Activated gamma-delta T cell (primary cell): ENCODE data around the gene TCEAL8.
"Not testable (repeated sequence)": the region's sequence is repeated elsewhere in the genome, so short reads cannot be mapped to it uniquely, and the experiment has no call there.

Experiments used
- DNase-seq: peaks from one replicate; lab custom pipeline; 2025; lab: John Stamatoyannopoulos, UW
- total RNA-seq, 2 donors: gene quantifications; one replicate each; lab custom pipeline; 2026; lab: John Stamatoyannopoulos, UW

TCEAL8 gene, protein sequence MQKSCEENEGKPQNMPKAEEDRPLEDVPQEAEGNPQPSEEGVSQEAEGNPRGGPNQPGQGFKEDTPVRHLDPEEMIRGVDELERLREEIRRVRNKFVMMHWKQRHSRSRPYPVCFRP
- total RNA-seq, result 21.3 to 27.5 reads per million in 2 donors

DNA sequence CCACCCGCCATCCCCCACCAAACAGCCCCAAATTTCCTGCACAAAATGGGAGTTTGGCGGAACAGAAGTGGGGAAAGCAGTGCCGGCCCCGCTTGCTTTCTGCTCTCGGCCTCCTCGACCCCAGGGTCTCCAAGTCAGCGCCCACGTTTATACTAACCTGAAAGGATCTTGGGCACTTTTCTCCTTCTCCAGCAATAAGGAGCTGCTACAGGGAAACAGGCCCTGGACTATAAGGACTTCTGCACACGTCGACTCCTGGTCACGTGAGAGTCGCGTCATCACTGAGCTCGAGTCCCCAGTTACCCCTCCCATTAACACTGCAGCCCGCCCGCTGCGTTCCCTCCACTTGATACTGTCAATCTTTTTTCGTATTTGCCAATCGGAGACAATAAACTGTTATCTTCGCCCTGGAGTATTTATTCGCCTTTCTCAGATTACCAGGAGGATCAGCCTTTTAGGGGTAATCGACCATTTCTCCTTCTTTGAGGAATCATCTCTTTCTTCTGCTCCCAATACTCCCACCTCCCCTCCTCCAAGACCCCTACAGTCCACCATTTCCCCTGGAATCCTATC lies at the start of gene TCEAL8:
TSS of gene TCEAL8 (minus strand) at position 235 of the 573 bp plus-strand sequence. CDS start 1,176 bp downstream, outside the sequence.
- DNase-seq, result no peak

GRCh38 chrX:103304705-103305104 lies 49.8 kb upstream of the TCEAL8 start:
- no peak for DNase-seq

DNA sequence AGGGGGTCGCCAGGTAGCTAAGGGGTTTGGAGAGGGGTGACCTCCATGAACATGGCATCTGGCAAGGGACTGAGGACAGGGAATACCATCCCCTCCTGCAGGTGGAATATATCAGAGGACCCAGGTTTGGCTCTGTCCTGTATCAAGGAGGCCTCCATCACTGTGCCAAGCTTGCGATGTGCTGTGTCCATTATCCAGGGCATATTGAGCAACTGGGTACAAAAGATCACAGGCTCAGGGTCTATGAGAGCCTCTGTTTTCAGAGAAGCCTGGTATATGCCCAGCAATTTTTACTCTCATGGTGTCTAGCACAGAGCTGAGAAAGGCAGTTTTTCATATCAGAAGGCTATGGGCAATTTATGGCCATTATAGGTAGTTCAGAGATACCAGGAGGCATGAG lies 38.2 kb upstream of the TCEAL8 start:
- DNase-seq, result no peak

DNA sequence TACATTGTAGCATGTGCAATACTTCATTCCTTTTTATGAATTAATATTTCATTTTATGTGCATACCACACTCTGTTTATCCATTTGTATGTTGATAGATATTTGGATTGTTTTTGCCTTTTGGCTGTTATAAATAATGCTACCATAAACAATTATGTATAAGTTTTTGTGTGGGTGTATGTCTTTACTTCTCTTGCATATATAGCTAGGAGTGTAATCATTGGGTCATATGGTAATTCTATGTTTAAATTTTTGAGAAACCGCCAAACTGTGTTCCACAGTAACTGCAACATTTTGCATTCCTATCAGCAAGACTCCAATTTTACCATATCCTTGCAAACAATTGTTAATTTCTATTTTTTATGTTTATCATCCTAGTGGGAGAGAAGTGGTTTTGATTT lies 24.7 kb upstream of the TCEAL8 start:
- no peak for DNase-seq

DNA sequence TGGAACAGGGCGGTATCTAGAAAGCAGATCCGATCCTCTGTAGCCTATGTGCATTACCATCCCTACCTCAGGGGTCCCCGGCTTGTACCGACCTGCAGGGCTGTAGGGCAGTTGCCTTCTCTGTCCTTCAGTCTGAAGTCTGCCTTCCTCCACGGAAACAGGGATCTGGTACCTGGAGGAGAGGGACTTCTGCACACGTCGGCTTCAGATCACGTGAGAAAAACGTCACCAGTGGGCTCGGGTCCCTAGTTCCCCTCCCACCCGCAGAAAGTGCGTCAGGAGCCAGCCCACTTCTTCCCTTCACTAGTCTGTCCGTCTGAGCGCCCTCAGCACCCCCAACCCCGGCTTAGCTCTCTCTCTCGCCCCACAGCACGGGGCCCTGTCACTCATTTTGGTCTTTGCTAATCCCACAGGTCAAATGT lies 21.6 kb upstream of the TCEAL8 start, which contains the start of gene TCEAL5:
TSS of gene TCEAL5 (minus strand) at position 170 of the 422 bp plus-strand sequence. CDS start 2,187 bp downstream, outside the sequence.
- no peak for DNase-seq

- no peak for DNase-seq
Measured at GRCh38 chrX:103275947-103276567, 21.1 kb upstream of the TCEAL8 start.

GRCh38 chrX:103274284-103274683 lies 19.3 kb upstream of the TCEAL8 start:
- DNase-seq, result no peak

GRCh38 chrX:103258275-103258674 lies 3.3 kb upstream of the TCEAL8 start:
- DNase-seq, result no peak

DNA sequence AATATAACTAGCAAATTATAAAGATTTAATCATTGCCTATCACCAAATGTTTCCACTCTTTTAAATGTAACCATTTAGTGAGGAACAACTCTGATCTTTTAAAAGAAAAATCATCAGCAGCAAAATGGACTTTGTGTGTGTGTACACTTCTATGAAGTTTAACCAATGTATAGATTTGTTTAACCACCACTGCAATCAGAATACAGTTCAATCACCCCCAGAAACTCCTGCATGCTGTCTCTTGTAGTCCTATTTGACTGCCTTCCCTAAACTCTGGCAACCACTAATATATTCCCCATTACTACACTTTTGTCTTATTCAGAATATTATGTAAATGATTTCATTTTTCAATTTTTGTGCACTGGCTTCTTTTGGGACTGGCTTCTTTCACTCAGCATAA lies 1.7 kb upstream of the TCEAL8 start:
- DNase-seq, result no peak

DNA sequence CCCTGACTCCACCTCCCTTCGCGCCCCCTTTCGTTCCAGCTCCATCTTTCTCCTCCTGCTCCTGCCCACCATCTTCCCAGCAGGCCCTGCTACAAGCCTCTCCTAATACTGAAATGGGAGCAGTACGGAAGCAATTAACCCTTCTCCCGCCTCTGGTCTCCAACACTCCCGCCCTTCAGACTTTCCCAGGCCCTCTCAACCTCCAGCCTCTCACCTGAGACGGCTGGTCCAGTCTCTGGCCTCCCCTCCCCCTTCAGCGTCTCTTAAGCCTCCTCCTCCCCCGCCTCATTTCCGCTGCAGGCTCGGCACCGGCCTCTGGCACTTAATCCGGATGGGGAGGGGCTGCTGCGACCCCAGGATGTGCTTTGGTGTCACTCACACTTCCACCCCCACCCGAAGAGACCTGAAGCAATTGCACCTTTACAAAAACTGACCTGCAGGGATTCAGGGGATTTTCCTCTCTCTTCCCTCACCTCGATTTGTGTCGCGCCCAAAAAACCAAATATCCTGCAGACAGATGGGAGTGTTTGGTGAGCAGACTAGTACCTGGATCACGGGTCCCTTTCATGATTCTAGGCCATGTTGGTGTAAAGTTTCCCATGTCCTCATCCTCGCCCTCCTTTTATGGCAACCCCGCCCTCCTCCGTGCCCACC lies 657 bp downstream of the TCEAL8 start:
- DNase-seq, result no peak

GRCh38 chrX:103253608-103254007 lies 1.3 kb downstream of the TCEAL8 start:
- DNase-seq, result no peak

DNA sequence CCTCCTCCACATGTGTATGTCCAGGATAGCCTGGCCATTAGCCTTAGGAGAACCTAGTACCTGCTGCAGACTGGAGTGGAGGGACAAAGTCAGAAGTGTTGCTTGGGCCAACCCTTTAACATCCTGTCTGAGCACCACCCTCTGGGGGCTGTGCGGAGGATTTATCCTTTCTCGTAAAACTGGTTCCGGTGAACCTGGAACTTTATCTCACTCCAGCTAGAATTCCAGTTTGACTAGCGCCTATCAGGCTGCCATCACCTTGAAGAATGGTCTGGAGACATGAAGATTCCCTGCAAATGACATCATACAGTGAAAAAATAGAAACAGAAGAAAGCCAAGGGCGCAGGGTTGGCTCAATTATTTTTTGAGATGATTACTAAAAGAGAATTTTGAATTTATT lies 4.0 kb downstream of the TCEAL8 start:
- DNase-seq, result no peak

GRCh38 chrX:103249805-103250204 lies 5.2 kb downstream of the TCEAL8 start:
- no peak for DNase-seq

DNA sequence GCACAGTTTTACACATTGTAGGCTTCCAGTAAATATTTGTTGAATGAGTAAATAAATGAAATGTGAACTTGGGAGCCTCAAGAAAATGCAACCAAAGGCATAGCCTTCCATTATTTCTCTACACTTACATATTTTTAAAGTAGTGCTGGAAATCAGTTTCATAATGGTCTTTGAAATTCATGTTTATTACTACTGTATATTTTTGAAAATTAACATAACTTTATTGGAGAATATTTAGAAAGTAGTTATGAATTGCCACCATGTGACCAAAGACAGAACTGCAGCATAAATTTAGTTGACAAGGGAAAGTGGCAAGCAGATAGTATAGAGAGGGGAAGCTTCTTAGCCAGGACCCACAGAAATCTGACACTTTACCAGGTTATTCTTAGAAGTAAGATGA lies 6.4 kb downstream of the TCEAL8 start:
- DNase-seq, result no peak

GRCh38 chrX:103240155-103240554 lies 14.8 kb downstream of the TCEAL8 start:
- no peak for DNase-seq

DNA sequence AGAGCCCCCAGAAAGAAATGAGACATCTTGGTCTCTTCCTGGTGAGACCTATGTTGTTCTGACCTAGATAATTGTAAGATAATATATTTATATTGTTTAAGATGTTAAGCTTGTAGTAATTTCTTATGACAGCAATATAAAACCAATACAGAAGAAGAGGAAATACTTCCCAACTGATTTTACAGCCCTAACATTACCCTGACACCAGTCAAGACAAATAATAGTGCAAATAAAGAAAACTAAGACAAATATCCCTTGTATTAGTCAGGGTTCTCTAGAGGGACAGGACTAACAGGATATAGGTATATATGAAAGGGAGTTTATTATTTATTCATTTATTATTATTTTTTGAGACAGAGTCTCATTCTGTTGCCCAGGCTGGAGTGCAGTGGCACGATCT lies 18.7 kb downstream of the TCEAL8 start:
- no peak for DNase-seq

DNA sequence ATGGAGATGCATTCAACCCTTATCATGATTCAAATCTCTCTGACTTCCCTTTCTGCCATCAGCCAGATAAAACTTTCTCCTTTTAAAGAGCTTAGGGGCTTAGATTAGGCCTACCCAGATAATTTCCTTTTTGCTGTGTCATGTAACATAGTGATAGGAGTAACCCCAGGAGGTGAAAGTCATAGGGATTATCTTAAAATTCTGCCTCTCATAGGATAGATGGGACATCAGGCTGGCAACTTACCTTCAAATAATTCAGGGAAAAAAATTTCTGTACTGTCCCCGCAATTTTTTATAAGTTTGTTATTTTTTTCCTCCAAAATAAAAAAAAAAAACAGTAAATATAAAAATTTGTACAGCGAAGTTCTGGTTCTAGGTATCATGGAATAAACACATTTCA lies 19.3 kb downstream of the TCEAL8 start:
- not testable (repeated sequence) for DNase-seq

- no peak for DNase-seq
Measured at GRCh38 chrX:103234869-103235268, 20.1 kb downstream of the TCEAL8 start.

DNA sequence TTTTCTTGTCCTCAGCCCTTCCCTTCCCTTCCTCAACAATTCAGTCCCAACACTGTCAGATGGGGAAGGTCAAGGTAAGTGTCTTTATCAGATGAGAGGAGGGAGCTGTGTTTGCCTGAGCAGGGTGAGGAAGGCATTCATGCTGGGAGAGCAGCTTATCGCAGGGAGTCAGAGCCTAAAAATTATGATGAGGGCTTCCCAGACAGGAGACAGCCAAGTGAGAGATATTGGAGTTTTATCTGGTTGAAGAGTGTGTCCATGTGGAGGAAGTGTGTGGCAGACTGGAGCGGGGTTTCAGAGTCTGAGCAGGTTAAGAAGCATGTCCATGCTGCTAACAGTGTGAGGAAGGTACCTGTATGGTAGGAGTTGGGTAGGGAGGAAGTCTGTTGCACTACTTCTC lies 21.7 kb downstream of the TCEAL8 start:
- DNase-seq, result no peak

GRCh38 chrX:103225918-103226317 lies 29.0 kb downstream of the TCEAL8 start:
- not testable (repeated sequence) for DNase-seq

DNA sequence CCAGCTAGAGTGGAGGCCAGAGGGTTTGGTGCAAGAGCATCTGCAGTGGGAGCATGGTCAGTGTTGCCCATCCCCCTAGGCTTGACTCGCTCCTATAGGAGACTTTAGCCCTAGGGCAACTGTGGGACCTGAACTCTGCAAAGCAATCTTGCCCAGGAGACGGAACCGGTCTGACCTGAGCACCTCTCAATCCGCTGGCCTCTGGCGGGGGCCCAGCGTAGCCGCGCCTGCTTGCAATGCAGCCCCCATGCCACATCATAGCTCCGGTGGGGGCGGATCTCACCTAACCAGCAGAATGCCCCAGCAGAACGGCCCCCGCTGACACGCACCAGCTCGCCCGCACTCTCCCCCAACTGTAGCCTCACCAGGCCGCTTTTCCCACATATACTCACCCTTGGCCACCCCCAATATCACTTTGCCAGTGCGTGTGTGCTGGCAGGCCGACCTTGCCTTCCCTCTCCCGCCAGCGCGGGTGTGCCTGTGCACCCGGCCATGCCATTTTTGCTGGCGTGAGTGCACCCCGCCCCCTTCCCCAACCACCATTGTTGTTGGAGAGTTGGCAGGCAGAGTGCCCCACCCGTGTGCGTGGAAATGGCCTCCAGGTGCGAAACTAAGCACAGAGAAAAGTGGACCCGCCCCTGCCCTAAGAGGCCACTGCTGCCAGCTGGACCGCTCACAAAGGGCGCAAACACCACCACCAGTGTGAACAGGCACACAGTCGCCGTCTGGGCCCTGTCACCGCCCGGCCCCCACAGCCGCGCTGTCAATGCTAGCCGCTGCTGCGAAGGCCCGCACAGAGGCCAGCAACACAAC lies 34.2 kb downstream of the TCEAL8 start:
- DNase-seq, result peak; percentile 7

GRCh38 chrX:103215425-103215991 lies 39.4 kb downstream of the TCEAL8 start:
- peak; percentile 38 for DNase-seq
